ENCODE results near the gene SENP1.

Gene SENP1

DNA sequence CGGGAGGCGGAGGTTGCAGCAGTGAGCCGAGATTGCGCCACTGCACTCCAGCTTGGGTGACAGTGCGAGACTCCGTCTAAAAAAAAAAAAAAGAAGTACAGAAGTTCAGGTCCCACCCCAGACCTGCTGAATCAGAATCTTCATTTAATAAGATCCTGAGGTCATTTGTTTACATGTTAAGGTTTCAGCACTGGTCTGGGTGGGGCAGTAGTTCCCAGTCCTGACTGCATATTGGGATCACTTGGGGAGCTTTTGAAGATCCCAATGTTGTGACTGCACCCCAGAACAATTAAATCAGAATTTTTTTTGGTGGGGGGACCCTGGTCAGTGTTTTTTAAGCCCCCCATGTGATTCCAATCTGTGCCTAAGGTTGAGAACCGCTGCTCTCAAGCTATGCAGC is 89.9 kb downstream of the SENP1 start:
- no peak for DNase-seq

DNA sequence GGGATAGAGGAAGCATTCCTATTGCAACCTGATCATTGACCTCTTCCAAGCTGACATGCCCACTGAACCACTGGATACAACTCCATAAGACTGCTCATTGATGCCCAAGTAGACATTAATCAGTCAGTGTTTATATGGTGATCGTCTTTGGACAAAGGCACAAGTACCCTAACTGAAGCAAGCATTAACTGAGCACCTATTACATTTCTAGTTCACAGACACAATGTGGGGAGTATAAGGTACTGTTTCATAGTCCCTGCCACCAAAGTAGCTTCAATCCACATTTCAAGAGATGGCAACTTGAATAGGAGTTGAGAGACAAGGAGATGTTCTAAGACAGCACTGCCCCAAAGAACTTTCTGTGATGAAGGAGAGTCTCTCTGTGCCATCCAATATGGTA is 90.8 kb downstream of the SENP1 start:
- no peak for DNase-seq

GRCh38 chr12:48013287-48013686 is 92.6 kb downstream of the SENP1 start:
- no peak for DNase-seq

DNA sequence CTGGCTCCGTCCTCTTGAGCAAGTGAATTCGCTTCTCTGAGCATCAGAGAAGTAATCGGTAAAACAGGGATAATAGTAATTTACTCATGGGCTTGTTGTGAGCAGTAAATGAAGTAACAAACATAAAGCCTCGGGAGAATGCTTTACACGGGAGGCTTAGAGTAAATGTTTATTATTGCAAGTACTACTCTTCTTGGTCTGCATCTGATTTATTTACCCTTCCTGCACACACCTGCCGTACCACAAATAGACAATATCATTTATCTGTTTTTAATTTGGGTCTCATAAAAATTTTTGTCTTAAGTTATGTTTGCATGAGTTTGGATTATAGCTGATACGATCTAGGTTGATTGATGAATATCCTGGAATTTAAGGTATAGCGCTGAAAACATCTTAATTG is 93.8 kb downstream of the SENP1 start:
- no peak for DNase-seq

- no peak for DNase-seq
These were observed 95.4 kb downstream of the SENP1 start for GRCh38 chr12:48010366-48010970.

- no peak for DNase-seq
These were observed 96.4 kb downstream of the SENP1 start for GRCh38 chr12:48009471-48009870.

DNA sequence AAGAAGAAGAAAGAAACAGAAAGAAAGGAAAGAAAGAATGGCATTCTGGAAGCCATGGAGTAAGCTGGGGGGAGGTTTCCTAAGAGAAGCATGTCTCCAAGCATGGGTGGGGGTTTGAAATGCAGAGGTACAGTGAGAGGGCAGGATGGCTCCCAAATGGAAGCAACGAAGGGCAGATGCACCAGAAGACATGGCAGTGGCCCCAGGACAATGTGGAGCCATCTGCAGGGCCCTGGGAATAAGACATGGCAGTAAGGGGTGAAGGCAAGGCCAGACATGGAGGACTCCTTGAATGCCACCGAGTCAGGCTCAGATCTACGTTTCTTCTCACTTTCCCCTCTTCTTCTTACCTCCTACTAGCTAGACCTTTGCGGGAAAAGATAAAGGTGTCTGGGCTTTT is 96.9 kb downstream of the SENP1 start:
- no peak for DNase-seq

GRCh38 chr12:48008349-48008748 is 97.5 kb downstream of the SENP1 start:
- DNase-seq, result no peak

DNA sequence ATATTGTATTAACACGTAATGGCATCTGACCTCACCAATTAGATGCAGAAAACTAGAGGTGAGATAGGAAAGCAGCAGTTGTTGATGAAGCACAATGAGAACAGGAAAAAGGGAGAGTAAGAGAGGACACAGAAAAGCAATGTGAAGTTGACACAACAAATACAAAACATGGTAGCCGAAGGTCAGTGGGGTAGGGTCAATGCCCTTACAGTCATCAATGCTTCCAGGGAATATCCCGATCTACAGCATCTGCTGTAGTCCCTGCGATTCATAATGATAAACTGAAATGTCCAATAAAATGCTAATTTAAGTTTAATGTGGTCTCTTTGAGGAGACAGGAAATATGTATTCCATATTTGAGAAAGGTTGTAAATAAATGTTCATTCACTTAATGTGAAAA is 98.7 kb downstream of the SENP1 start:
- DNase-seq, result no peak

- no peak for DNase-seq
These were observed 100.2 kb downstream of the SENP1 start for GRCh38 chr12:48005750-48006021.

DNA sequence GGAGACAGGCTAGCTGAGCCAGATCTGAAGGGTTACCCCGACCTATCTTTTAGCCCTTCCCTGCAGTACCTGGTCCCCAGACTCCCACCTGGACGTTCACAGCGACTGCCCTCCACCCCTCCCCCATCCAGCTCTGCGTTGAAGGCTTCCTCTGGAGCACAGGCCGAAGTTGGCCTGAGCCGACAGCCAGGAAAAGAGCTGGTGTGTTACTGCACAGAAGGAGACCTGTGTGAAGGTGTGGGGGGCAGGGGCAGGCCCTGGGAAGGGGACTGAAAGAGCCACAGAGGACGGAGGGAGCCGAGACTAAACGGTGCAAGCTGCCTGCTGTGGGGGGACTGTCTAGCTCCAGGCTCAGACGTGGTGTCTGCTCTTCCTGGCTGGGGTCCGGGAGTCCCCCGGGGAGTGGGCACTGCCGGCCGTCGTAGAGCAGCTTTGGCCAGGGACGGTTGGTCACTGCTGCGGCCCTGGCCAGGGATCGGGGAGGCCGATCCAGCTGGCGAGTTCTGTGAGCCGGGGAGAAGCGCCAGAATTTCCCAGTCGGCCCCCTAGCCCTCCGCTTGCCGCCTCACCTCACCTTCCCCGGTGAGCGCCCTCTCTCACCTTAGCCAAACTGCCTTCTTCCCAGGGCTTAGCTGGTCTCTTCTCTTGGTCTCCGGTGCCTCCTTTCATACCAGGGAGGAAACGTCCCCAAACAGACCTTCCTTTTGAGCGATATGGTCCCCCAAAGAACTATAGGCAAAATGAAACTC is 100.7 kb downstream of the SENP1 start:
- DNase-seq, result no peak

- peak; percentile 88 for DNase-seq
These were observed 101.6 kb downstream of the SENP1 start, which contains the start of gene COL2A1 for GRCh38 chr12:48004053-48004941. Gene COL2A1, minus strand, starts transcription at chr12:48004476. Its CDS starts 155 bp downstream, at chr12:48004321.

DNA sequence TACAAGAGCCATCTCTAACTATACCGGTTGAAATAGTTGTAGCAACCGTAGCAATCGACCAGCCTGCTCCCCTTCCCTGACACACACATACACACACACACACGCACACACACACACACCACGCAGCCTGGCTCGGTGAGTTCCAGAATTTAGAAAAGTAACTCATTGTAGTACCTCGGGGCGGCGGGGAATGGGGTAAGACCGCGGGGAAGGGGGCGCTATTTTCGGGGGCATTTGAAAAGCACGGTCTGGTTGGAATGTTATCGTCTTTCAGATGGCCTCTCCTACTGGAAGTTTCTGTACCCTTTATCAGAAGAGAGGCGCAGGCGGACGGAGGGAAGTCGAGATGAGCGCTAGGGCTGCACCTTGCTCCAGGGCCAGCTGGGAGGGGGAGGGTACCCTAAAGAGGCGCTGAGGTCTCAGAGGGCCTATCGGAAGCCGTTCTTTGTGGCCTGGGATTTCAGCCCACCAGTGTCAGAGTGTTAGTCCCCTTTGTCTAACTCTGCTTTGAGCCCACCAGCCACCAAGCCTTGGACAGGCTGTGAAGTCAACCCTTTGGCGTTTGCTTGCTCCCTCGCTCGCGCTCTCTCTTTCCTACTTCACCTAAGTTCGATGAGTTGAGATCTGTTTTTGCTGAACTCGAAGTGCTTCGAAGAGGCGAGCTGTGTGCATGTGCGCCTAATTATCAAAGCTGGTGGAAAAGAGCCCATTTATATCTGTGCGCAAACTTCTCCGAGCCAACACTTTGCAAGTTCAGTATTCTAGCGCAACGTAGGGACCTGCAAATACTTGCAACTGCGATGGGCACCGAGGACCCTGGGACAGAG is 102.4 kb downstream of the SENP1 start:
- peak; percentile 81 for DNase-seq

DNA sequence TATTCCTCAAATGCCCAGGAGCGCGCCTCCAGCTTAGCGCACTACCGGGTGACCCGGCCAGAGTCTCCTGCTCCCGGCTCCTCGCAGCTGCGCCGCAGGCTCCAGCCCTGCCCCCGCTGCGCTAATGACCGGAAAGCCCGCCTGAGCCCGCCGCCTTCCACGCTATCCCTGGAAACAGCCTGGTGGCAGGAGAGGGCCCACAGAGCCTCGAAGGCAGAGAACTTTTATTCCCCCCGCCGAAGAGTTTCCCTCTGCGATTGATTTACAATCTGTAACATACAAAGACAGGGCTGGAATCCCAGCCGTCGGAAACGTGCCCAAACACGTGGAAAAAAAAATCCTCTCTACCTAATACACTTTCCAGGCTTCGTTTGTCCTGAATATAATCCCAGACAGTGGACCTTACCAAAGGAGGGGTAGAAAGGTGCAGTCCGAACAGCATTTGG is 103.1 kb downstream of the SENP1 start:
- DNase-seq, result peak; percentile 83

- peak; percentile 73 for DNase-seq
These were observed 103.5 kb downstream of the SENP1 start for GRCh38 chr12:48002414-48002730.

DNA sequence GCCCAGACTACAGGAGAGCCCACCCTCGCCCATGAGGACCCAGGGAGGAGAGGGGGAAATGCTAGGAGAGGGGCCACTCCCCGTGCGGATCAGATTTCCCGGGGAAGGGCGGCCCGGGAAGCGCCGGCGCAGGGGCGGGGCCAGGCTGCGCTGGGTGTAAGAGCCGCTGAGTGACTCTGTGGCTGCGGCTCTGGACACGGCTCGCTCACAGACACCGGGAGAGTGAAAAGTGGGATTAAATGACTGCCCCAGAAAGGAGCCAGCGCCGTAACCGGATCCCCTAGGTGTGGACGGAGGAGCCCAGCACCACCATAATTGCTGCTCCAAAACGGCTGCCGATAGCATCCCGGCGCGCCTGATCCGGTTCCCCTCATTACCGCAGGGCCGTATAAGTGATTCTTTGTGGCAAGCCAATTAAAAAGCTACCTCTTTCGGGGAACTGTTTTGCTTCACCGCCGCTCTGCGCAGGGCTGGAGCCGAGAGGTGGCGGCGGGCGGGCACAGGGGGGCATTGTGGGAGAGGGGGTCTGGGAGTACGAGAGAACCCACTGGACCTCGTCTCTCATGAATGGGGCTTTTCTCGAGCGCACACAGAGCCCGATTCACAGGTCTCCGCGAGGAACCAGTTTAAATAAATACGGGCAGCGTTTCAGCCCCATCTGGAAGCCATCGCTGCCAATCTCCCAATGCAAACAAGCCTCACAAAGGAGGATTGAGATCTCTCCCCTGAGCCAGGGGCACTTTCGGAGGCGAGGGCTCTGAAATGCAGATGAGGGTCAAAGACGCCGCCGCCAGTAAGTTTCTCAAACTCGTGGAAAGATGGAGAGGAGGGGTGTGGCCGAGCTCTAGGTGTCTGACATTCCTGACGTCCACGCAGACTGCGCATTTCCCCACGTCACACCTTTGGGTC is 104.1 kb downstream of the SENP1 start:
- DNase-seq, result peak; percentile 89

DNA sequence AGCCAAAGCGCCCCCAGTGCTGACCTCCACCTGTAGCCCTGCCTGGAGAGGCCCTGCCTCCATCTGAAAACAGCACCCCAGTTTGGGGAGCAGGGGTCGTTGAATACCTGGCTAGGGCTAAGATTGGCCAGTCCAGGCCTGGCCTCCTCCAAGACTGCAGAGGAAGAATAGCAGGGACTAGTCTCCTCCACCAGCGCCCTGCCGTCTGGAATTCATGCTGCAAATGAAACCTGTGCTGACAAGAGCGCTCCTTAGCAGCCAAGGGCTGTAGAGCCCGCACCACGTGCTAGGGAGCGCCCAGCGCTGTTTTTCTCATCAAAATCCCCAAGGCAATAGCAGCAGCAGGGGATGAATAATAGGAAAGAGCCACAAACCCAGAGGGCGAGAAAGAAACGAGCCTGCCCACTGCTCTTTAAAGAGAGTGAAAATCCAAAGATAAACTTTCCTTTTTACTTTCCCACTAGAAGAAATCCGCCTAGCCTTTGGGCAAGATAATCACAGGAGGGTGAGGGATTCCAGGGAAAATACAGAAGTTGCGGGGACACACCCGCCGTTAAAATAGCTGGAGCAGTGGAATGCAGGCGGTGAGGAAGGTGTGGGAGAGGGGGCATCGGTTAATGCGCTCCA is 104.9 kb downstream of the SENP1 start:
- DNase-seq, result peak; percentile 83

GRCh38 chr12:47999816-48000215 is 106.1 kb downstream of the SENP1 start:
- no peak for DNase-seq

- no peak for DNase-seq
These were observed 108.6 kb downstream of the SENP1 start for GRCh38 chr12:47997321-47997720.

- peak; percentile 58 for DNase-seq
These were observed 109.9 kb downstream of the SENP1 start for GRCh38 chr12:47995981-47996401.

DNA sequence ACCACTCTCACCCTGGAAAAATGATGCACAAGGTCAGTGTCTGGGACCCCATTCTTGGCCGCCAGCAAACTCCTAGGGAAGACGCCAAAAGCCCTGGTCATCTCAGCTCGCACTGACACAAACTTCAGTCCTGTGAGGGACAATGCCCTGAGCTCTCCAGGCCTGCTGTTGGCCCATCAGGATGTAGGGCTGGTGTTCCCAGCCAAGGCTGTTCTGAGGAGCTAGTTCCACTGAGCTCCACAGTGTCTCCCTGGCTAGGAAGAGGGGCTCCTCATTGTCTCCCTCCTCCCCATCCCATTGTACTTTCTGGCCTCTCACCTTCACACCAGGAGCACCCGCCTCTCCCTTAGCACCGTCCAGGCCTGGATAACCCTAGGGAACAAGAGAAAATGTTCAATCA is 112.4 kb downstream of the SENP1 start:
- no peak for DNase-seq
